Measurements from ENCODE around the gene TATDN2.
"Not testable (repeated sequence)": the region's sequence is repeated elsewhere in the genome, so short reads cannot be mapped to it uniquely, and the experiment has no call there.

TATDN2 gene

GRCh38 chr3:10268930-10269329, 20.7 kb downstream of the TATDN2 start:
- no peak for DNase-seq

- DNase-seq, result no peak
Observed at GRCh38 chr3:10269443-10269842, 21.2 kb downstream of the TATDN2 start.

- DNase-seq, result not testable (repeated sequence)
Observed at GRCh38 chr3:10272476-10272875, 24.2 kb downstream of the TATDN2 start.

- no peak for DNase-seq
Observed at GRCh38 chr3:10272977-10273376, 24.7 kb downstream of the TATDN2 start.

DNA sequence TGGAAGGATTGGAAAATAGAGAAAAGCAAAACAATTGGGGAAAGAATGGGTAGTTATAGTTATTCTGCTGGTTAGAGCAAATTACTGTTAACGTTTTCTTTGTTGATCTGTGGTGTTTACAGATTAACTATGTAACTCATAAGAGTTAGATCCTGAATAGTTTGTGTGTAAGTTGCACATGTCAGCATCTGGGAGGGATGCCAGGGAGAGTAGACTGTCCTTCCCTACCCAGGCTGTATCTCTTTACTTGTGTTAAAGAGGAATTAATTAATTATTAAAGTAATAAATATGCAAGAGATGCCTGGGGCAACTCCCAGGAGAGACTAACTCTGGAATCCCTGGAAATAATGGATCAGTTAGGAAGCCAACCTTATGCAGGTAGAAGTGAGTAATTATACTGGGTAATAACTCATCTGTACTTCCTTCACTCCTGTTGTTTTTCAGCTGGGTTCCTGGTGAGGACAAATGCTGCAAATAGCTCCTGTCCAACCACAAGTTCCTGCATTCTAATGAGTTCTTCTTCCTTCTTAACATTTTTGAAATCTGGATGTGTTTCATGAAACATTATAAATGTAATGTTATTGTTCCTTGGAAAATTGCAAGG, 25.5 kb downstream of the TATDN2 start:
- DNase-seq, result no peak

DNA sequence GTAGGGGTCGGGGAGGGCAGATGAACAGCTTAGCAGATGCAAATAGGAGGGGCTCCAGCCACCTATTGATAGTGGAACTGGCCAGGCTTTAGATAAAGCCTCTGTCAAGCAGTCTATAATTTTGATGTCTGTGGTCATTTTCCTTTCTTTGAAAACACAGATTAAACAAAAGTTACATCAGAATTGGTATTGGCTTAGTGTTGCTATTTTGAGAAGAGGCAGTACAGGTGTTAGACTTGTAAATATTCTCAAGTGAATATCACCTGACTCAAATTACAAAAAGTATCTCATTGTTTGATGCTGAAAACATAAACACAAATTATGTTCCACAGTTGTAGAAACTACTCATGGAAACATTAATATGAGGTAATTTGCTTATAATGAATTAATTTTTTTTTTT, 26.3 kb downstream of the TATDN2 start:
- no peak for DNase-seq

DNA sequence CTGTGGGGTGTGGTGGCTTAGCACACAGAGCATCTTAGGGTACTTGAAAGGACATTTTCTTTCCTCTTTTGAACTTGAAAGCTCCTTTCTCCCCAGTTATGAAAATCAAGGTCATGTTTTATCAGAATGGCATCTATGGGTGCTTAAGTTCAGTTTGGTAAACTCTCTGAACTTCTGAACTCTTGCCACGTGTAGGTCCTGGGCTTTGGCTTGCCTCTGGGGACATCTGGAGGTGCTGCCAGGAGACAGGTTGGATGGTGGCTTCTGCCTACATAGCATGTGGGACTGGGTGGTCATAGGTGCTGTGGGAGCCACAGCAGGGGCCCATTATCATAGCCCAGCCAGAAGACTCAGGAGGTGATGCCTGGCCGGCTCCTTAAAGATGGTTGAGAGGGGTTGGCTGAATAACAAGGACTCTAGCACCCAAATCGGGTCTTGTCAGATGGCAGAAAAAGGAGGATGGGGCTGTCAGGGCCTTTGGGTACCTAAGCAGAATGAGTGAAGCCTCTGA, 28.9 kb downstream of the TATDN2 start:
- no peak for DNase-seq

- no peak for DNase-seq
Observed at GRCh38 chr3:10278501-10278900, 30.2 kb downstream of the TATDN2 start.

DNA sequence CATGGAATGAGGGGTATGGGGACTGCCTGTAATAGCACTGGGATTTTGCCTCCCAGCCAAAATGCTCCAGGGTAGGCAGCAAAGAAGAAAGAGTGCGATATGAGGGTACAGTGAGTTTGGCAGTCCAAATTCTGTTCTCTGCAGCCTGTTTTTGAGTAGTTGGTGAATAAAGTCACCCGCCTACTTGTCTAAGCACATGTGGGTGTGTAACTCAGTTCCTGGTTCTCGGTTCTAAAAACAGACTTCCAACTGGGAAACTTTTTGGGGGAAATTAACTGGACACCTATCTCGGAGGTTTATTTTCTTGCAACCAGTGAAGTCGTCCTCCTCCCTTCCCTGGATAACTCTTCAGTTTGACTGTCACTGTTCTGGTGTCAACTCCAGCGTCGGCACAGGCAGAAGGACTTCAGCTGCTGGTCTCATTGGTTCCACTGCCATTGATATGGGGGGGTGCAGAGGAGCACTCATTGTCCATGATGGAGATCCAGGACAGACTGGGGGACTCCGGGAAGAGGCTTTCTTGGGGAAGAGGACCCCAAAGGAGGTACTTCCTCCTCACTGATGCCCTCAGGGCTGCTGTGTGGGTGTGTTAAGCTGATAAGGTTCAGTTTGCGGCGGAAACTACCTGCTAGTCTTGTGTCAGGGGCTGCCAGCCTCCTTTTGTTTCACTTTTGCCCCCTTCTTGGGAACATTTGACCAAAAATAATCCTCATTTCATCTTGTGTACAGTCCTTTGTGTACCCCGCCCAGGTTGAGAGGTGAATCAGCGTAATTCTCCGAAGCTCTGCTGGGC, 31.3 kb downstream of the TATDN2 start:
- DNase-seq, result no peak

GRCh38 chr3:10280177-10280529, 31.9 kb downstream of the TATDN2 start:
- no peak for DNase-seq

DNA sequence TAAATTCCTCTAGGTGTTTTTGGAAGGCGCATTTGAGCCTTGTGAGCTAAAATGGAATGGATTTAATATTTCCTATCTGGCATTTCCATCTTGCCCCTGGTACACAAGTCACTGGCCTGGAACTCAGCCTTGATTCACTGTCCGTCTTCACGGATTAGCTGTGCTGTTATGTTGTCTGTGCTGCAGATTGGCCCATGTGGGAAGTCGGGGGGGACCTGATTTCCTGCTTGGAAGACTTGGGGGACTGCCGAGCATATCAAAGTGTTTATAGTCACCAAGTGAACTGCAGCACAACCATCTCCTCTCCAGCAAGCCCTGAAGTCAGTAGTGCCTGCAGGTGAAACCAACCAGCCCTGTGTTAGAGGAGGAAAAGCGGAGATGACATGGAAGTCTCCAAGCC, 32.3 kb downstream of the TATDN2 start:
- no peak for DNase-seq

DNA sequence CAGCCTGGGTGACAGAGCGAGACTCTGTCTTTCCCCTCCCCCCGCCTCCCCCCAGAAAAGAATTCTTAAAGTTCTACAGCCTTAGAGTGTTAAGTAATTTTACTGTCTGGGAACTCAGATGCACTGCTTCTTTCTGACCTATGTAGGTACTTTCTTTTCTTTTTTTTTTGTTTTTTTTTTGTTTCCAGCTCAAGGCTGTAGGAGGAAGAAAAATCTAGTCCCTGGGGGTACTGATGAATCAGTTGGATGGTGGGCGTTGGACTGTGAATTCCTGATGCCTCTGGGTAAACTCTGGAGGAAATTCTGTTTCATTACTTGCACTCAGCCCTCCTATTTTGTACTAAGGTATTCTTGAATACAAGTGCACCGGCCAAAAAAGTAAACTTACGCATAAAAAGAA, 33.7 kb downstream of the TATDN2 start:
- DNase-seq, result no peak

DNA sequence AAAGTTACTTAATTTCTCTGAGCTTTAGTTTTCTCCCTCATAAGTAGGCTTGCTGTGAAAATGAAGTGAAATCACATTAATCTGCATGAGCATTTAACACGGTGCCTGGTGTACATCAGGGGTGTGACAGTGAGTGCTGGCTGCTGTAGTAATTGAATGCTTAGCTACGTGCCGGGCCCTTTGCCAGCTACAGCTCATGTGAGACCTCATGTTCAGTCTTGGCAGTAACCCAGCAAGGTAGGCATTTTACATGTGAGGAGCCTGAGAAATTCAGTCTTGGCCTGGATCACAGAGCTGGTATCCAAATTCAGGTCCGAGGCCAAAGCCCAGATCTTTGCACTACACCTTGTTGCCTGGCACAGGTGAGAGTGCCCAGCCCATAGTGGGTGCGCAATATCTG, 35.4 kb downstream of the TATDN2 start:
- no peak for DNase-seq

GRCh38 chr3:10284496-10284895, 36.2 kb downstream of the TATDN2 start:
- DNase-seq, result no peak

DNA sequence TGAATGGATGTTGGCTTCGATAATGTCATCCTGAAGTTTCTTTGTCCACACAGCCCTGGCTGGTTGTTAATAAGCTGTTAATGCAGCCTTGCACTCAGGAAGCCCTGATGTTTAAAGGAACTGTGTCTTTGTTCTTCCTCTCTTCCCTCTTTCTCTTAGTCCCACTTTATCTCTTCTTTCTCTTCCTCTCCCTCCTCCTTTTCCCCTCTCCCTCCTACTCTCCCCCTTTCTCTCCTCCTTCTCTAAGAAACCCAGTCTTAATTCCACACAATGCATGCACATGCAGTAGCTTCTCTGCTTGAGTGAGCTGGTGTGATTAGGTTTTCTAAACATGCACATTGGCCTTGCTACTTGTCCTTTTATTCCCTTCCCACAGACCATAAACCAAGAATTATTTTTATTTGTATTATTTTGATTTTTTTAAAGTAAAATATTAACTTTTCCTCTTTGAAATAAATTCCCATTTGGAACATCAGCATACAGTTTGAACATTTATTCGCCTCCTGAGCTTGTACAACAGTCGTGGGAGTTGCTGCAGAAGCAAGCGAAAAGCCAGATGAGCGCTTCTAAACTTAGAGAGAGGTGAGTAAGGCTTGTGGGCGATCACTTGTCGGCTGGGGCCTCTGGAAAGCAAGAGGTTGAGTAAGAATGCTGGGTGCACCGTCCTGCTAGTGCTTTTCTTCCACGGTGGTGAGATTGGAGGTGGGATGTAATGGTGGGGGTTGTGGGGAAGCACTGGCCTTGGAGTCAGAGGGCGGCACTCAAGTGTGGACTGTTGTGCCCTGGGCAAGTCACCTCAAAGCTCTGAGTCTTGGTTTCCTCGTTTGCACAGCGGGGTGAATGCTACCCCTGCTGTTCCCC, 37.2 kb downstream of the TATDN2 start:
- DNase-seq, result peak; percentile 27

GRCh38 chr3:10286133-10286524, 37.9 kb downstream of the TATDN2 start:
- no peak for DNase-seq

- DNase-seq, result peak; percentile 34
Observed at GRCh38 chr3:10286596-10287295, 38.5 kb downstream of the TATDN2 start.

DNA sequence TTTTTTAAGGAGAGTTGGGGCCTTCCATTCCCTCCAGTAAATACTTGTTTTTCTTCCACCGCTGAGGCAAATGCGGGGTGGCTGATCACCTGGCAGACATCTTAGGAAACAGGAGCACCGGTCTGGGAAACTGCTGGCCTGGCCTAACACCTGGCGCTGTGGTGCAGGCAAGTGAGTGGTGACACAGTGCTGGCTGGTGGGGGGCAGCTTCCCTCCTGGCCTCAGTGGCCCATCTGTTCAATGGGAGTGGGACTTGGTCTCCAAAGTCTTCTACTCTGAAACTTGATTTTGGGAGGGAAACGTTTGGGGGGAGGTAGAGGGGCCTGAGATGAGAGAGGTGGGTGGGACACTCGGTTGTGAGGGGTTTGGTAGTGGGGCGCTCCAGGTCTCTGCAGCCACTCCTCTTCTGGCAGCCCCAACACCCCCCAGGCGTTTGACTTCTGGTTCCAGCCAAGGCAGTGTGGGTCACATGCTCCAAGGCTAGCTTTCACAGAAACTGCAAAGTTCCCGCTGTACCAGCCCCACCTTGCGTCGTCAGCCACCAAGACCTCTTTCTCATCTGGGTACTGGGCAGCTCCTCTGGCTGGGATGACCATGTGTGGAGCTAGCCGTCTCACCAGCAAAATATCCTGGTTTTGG, 39.8 kb downstream of the TATDN2 start:
- no peak for DNase-seq

DNA sequence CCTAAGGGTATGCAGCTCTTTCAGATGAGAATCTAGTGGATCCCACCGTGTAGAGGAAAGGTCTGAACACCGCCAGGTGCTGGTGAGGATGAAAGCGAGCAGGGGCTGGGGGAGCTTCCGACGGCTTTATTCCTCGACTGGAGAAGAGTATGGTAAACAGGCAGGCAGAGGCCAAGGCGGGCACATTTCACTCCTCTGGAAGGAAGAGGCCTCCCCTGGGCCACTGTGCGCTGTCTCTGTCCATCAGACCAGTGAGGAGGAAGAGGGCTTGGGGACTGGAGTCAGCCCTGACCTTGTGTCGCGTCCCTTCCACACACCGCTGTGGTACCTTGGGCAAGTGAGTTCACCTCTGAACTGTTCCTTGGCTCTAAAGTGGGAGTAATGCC, 40.3 kb downstream of the TATDN2 start:
- no peak for DNase-seq

- DNase-seq, result no peak
Observed at GRCh38 chr3:10289077-10289476, 40.8 kb downstream of the TATDN2 start.

- DNase-seq, result peak; percentile 40
Observed at GRCh38 chr3:10289787-10290355, 41.6 kb downstream of the TATDN2 start.

Data from right kidney (tissue), 1 donor.